GM23248 (cell line): ENCODE measurements around the gene MAPK11. TPM values are rescaled to one million over a fixed set of nuclear protein-coding genes. Genes with fewer than 3 reads are reported as not detected.

ENCODE experiments used
- DNase-seq: peaks from one replicate; pipeline ENCODE4 v3.0.0-alpha.2; 2015
- H2AFZ ChIP-seq: fragments of 200-600 bp; sonication (generic); 2 replicates; pipeline ENCODE4 v1.6.1; 2016; ENCODE audit warnings: antibody characterized with exemption
- H3F3A ChIP-seq: fragments of 200-600 bp; sonication (generic); 2 replicates; pipeline ENCODE4 v1.6.1; 2016; ENCODE audit warnings: mild to moderate bottlenecking, antibody characterized with exemption, mixed run types; ENCODE audit not compliant: insufficient read depth
- H3K27ac ChIP-seq: fragments of 200-600 bp; sonication (generic); 2 replicates; pipeline ENCODE4 v1.5.1; 2016; ENCODE audit warnings: mild to moderate bottlenecking
- H3K27me3 ChIP-seq: fragments of 200-600 bp; sonication (generic); replicated peaks from 2 replicates; pipeline ENCODE4 v1.6.1; 2016; ENCODE audit warnings: mild to moderate bottlenecking; ENCODE audit not compliant: insufficient read depth
- H3K36me3 ChIP-seq: fragments of 200-600 bp; sonication (generic); 2 replicates; pipeline ENCODE4 v1.6.1; 2016; ENCODE audit warnings: low read depth, mild to moderate bottlenecking
- H3K4me1 ChIP-seq: fragments of 200-600 bp; sonication (generic); 2 replicates; pipeline ENCODE4 v1.6.1; 2016; ENCODE audit warnings: mild to moderate bottlenecking; ENCODE audit not compliant: insufficient read depth
- H3K4me2 ChIP-seq: fragments of 200-600 bp; sonication (generic); one replicate; pipeline ENCODE4 v1.6.1; 2016; ENCODE audit warnings: mild to moderate bottlenecking; ENCODE audit not compliant: unreplicated experiment
- H3K4me3 ChIP-seq: fragments of 200-600 bp; sonication (generic); 2 replicates; pipeline ENCODE4 v1.5.1; 2016; ENCODE audit warnings: mild to moderate bottlenecking
- H3K79me2 ChIP-seq: fragments of 200-600 bp; sonication (generic); 2 replicates; pipeline ENCODE4 v1.6.1; 2016; ENCODE audit warnings: mild to moderate bottlenecking; ENCODE audit not compliant: insufficient read depth
- H3K9ac ChIP-seq: fragments of 200-600 bp; sonication (generic); 2 replicates; pipeline ENCODE4 v1.6.1; 2016; ENCODE audit warnings: mild to moderate bottlenecking
- H3K9me2 ChIP-seq: fragments of 200-600 bp; sonication (generic); 2 replicates; pipeline ENCODE4 v1.6.1; 2016; ENCODE audit warnings: mixed run types, mild to moderate bottlenecking, moderate library complexity; ENCODE audit not compliant: insufficient read depth
- H3K9me3 ChIP-seq: fragments of 200-600 bp; sonication (generic); one replicate; pipeline ENCODE4 v1.6.1; 2017; ENCODE audit warnings: low read depth
- H4K20me1 ChIP-seq: fragments of 200-600 bp; sonication (generic); 2 replicates; pipeline ENCODE4 v1.6.0; 2016; ENCODE audit not compliant: insufficient read depth
- EZH2 ChIP-seq: fragments of 200-600 bp; sonication (generic); IDR thresholded peaks from 2 replicates; pipeline ENCODE4 v1.6.1; 2018; ENCODE audit warnings: antibody characterized with exemption, mild to moderate bottlenecking; ENCODE audit not compliant: insufficient read depth, poor library complexity, severe bottlenecking
- EZH2phosphoT487 ChIP-seq: fragments of 200-600 bp; sonication (generic); IDR thresholded peaks from 2 replicates; pipeline ENCODE4 v1.6.1; 2018; ENCODE audit warnings: antibody characterized with exemption, moderate library complexity, mild to moderate bottlenecking, low read depth; ENCODE audit not compliant: insufficient read depth
- WGBS, 2 experiments: methylation state at CpG; one replicate each; pipeline ENCODE4 v1.1.6; 2015 to 2017; ENCODE audit warnings: low lambda C conversion rate in 2 of 2, low coverage in 1 of 2; ENCODE audit errors: missing lambda C conversion rate in 2 of 2; 5-methylcytosine and 5-hydroxymethylcytosine counted together
- in situ Hi-C: fragments of 300-500 bp; cut with MboI; formaldehyde crosslinking; loops from 2 replicates; pipeline ENCODE4 v1.15.0; 2020
- polyA plus RNA-seq: library from polyadenylated mRNA; unstranded; fragments of >200 nt; fragmentation: Nextera tagmentation; extraction: Ambion mirVana; gene quantifications from 2 replicates; pipeline ENCODE4 v1.2.1, GENCODE V29; 2016
- total RNA-seq: library from RNA; depleted of rRNA; stranded (reverse); fragments of >200 nt; shearing (Covaris generic); gene quantifications from 2 replicates; pipeline ENCODE4 v1.2.3, GENCODE V29; 2014

Gene MAPK11
- total and polyA plus RNA-seq, 2 experiments from 2014 or later = 1.2 to 9.8 TPM

DNA sequence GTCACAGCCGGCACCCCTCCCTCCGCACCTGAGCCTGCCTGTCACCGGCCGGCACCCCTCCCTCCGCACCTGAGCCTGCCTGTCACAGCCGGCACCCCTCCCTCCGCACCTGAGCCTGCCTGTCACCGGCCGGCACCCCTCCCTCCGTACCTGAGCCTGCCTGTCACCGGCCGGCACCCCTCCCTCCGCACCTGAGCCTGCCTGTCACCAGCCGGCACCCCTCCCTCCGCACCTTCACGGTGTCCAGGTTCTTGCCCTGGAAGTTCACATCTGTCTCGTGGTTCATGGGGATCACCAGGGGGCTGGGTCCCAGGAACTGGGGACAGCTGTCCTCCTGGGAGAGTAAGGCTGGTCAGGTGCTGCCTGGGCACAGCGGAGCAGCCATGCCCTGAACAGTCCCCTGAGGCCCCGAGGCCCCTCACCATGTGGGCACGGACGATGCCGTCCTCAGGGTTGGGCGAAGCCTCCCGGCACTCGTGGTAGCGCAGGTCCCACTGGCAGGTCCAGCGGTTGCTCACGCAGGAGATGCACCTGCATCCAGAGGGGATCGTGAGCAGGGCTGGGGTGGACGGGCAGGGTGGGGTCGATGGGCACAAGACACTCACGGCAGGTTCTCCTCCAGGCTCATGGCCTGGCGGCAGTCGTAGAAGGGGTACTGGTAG, 15.5 kb upstream of the MAPK11 start:
- TF ChIP-seq EZH2phosphoT487 (no peak), EZH2 (no peak)
- Histone ChIP-seq H2AFZ (no peak overlapping the region), H3F3A (no peaks in the 10 kb centered on the region), H3K27ac (no peak overlapping the region), H4K20me1 (no peaks in the 10 kb centered on the region), H3K4me2 (no peak overlapping the region), H3K79me2 (peaks cover 57% of the 10 kb centered on the region), H3K27me3 (no peaks in the 10 kb centered on the region), H3K9ac (no peak overlapping the region), H3K9me2 (no peaks in the 10 kb centered on the region), H3K4me1 (no peaks in the 10 kb centered on the region), H3K4me3 (no peak overlapping the region), H3K36me3 (peaks cover 28% of the 10 kb centered on the region; the same call in 1 of the 2 replicates), H3K9me3 (no peaks in the 10 kb centered on the region)
- no peak for DNase-seq
- in situ Hi-C loops = no loop called here
- WGBS, 2 experiments = 94 to 97% methylated on average over 20 to 34 of the region's 34 CpGs

DNA sequence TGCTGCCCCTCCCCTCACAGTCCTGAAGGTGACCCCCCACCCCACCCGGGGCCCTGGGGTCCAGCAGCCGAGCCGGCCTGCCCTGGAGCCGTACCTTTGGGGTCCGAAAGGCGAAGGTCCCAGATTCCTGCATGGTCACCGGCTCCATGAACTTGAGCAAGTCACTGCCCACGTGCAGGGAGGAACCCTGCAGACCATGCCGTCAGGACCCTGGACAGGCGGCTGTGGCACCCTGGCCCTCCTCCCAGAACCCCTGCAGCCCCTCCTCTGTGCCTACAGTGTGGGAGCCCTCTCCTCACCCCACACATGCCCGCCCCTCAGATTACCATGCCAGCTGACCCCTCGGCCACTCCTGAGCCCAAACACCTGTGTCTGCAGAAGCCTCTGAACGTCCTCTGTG, 14.3 kb upstream of the MAPK11 start:
- Histone ChIP-seq H3K9me3 (no peaks in the 10 kb centered on the region), H3K4me1 (no peaks in the 10 kb centered on the region), H3F3A (no peaks in the 10 kb centered on the region), H3K4me2 (no peak overlapping the region), H3K36me3 (peaks cover 28% of the 10 kb centered on the region; the same call in 1 of the 2 replicates), H2AFZ (no peak overlapping the region), H3K4me3 (no peak overlapping the region), H4K20me1 (no peaks in the 10 kb centered on the region), H3K9ac (no peak overlapping the region), H3K27me3 (no peaks in the 10 kb centered on the region), H3K79me2 (peaks cover 45% of the 10 kb centered on the region), H3K9me2 (no peaks in the 10 kb centered on the region), H3K27ac (no peak overlapping the region)
- WGBS, 2 experiments = 82 to 92% methylated on average over 10 to 13 of the region's 13 CpGs
- no peak for DNase-seq
- in situ Hi-C loops = no loop called here
- TF ChIP-seq EZH2phosphoT487 = no peak
- no peak for TF ChIP-seq EZH2

DNA sequence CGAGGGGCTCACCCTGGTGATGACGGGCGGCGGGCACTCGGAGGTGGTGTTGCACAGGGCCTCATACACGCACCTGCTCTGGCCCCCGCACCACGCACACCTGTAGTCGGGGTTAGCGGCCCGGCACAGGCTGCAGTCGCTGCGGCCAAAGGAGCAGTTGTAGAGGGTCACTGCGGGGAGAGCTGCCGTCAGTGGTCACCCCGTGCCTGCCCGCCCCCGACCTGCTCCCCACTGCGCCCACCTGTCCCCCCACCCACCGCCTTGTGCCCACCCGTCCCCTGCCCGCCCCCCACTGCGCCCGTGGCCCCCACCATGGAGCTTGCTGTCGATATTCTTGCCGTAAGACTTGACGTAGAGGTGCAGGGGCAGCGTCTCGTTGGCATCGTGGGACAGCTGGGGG, 13.6 kb upstream of the MAPK11 start:
- H3K36me3 ChIP-seq = peaks cover 25% of the 10 kb centered on the region; the same call in 1 of the 2 replicates
- H3K9me2 ChIP-seq = no peaks in the 10 kb centered on the region
- no peaks in the 10 kb centered on the region for H4K20me1 ChIP-seq
- peaks cover 38% of the 10 kb centered on the region for H3K79me2 ChIP-seq
- in situ Hi-C loops = no loop called here
- H3K4me1 ChIP-seq = no peaks in the 10 kb centered on the region
- no peaks in the 10 kb centered on the region for H3F3A ChIP-seq
- H3K9me3 ChIP-seq = no peaks in the 10 kb centered on the region
- no peak for DNase-seq
- H2AFZ ChIP-seq = no peak overlapping the region
- H3K27ac ChIP-seq = no peak overlapping the region
- 92 to 93% methylated on average over 16 to 30 of the region's 30 CpGs for WGBS, 2 experiments
- no peak overlapping the region for H3K9ac ChIP-seq
- TF ChIP-seq EZH2 (no peak), EZH2phosphoT487 (no peak)
- no peak overlapping the region for H3K4me2 ChIP-seq
- no peak overlapping the region for H3K4me3 ChIP-seq
- H3K27me3 ChIP-seq = no peaks in the 10 kb centered on the region

DNA sequence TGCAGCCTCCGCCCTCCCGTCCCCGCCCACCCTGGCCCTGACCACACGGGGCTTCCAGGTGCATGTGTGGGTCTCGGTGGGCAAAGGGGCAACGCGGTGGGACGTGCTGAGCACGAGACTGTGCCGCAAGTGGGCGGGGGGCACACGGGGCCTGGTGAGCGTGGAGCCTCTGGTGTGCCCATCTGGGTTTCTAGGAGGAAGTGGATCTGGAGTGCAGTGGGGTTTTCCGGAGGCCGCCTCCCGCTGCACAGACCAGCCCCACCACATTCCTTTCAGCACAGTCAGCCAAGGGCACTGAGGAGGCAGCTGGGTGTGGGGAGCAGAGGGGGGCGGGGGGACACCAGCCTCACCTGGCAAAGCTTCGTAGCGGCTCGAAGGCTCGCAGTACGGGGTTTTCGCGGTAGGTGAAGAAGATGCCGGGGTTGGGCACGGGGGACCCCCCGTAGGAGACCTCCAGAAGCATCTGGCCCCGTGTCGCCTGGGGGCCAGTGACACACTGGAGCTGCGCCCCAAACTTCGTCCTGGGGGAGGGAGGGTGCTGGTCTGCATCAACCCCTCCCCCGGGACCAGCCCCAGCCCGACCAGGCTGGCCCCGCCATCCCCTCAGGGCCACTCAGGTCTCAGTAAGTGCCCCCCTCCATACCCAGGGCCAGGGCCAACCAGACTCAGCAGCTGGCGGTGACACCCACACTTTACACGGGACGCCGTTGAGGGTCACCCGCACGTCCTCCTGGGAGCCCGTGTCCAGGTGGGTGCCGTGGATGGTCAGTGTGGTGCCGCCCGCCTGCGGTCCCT, 12.4 kb upstream of the MAPK11 start:
- Histone ChIP-seq H2AFZ (no peak overlapping the region), H3F3A (no peaks in the 10 kb centered on the region), H3K27me3 (no peaks in the 10 kb centered on the region), H3K36me3 (peaks cover 20% of the 10 kb centered on the region; the same call in 1 of the 2 replicates), H4K20me1 (no peaks in the 10 kb centered on the region), H3K4me3 (no peak overlapping the region), H3K4me2 (no peak overlapping the region), H3K4me1 (no peaks in the 10 kb centered on the region), H3K79me2 (peaks cover 26% of the 10 kb centered on the region), H3K9me3 (no peaks in the 10 kb centered on the region), H3K9ac (no peak overlapping the region), H3K27ac (no peak overlapping the region), H3K9me2 (no peaks in the 10 kb centered on the region)
- DNase-seq = peak; percentile 74
- in situ Hi-C loops = no loop called here
- 83 to 85% methylated on average over 23 to 45 of the region's 45 CpGs for WGBS, 2 experiments
- TF ChIP-seq EZH2phosphoT487 (no peak), EZH2 (no peak)
